ENCODE results near the gene RFXANK.

Gene RFXANK

DNA sequence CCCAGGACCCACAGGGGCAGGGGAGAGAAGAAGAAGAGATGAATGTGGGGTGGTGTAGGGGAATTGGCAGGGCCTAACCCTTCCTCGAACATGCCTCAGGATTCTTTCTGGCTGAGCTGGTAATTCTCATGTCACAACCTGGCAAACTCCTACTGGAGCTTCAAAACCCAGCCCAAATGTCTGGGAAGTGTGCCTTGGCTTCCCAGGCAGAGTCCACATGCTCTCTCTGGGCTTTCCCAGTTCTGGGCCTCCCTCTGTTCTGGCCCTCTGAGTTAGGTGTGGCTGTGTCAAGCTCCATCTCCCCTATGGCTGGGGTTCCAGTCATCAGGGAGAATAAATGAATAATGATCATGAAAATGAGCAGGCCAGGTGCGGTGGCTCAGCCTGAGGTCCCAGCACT lies 42.6 kb upstream of the RFXANK start:
- TF ChIP-seq, protein P1, sequence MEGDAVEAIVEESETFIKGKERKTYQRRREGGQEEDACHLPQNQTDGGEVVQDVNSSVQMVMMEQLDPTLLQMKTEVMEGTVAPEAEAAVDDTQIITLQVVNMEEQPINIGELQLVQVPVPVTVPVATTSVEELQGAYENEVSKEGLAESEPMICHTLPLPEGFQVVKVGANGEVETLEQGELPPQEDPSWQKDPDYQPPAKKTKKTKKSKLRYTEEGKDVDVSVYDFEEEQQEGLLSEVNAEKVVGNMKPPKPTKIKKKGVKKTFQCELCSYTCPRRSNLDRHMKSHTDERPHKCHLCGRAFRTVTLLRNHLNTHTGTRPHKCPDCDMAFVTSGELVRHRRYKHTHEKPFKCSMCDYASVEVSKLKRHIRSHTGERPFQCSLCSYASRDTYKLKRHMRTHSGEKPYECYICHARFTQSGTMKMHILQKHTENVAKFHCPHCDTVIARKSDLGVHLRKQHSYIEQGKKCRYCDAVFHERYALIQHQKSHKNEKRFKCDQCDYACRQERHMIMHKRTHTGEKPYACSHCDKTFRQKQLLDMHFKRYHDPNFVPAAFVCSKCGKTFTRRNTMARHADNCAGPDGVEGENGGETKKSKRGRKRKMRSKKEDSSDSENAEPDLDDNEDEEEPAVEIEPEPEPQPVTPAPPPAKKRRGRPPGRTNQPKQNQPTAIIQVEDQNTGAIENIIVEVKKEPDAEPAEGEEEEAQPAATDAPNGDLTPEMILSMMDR (IDR thresholded peaks at IDR 0.05; ENCODE audit: control insufficient read depth, extremely low read depth, insufficient read depth), result no peak
- no peak overlapping the region for H3K4me3 ChIP-seq (ENCODE audit: low read depth, low read length)
- no peak for DNase-seq (ENCODE audit: low read depth)

DNA sequence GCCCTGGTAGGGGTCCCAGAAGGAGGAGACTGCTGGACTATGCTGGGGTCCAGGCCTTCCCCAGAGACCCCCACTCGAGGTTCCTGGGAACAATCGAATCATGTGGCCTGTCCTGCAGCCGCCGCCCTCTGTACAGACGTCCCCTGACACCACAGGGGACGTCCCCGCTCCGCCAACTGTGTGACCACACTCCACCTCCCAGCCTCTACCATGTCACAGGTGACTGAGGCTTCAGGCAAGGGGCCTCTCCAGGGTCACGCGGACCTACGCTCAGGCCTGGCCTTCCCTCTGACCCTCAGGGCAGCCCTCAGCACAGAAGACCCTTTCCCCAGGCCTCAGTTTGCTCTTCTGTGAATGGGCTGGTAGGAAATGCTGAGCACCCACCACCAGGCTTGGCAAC lies 40.6 kb upstream of the RFXANK start:
- no peak for DNase-seq (ENCODE audit: low read depth)
- no peak overlapping the region for H3K4me3 ChIP-seq (ENCODE audit: low read depth, low read length)
- TF ChIP-seq, protein P1 (IDR thresholded peaks at IDR 0.05; ENCODE audit: control insufficient read depth, extremely low read depth, insufficient read depth), result no peak

DNA sequence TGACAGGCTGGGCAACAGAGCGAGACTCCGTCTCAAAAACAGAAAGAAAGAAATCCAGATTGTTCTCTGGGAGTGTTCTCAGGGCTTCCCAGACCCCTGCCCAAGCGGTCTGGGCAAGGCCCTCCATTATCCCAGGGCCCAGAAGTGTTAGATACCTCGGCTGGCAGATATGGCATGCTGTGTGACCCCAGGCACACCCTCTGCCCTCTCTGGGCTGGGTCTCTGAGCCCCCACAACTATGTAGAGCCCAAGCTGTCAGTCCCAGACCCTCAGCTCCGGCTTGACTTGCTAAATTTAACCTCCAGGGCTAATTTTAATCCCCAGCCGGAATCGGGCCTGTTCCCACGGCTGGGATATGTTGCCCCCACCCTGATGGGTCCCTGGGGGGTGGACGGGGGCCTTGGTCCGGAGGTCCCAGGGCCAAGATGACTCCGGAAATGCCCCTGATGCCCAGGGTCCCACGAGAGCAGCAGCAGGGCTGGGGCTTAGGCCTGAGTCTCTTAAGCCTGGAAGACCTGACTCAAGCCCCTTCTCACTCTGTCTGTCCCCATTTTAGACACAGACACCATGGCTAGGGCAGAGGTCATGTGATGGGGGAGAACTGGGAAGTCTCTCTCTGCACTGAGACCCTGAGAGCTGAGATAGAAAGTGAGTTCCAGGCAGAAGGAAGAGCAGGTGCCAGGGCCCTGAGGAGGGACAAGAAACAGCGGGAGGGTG lies 39.2 kb upstream of the RFXANK start:
- TF ChIP-seq, protein P1 (IDR thresholded peaks at IDR 0.05; ENCODE audit: control insufficient read depth, extremely low read depth, insufficient read depth), result no peak
- DNase-seq (ENCODE audit: low read depth), result no peak

DNA sequence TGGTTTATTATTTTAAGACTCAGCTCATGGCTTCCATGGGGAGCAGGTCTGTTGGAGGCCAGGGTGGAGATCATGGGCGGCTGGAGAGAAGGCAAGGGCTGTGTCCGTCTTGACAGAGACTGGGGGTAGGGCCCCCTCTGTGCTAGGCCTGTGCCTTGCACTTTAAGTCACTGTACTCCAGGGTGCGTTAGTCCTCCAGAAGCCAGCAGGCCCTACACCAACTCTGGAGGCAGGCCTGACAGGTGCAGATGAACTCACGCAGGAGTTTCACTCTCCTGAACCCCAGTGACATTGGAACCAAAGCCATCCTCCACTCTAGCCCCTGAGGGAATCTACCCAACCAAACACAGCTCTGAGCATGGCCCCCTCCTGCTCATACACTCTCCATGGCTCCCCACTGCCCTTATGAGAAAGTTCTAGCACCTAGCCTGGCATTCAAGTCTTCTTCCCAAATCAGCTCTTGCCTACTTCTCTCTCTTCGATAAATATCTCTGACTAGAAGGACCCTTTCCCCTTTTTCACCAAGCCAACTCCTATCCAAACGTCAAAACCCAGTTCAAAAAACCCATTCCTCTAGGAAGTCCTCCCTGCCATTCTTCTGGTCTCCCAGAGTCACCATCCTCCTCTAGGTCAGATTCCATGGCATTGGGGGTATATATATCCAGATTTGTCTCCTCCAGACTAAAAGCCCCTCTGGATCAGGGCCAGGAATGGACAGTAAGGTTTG lies 37.1 kb upstream of the RFXANK start:
- no peak overlapping the region for H3K4me3 ChIP-seq (ENCODE audit: low read depth, low read length)
- DNase-seq (ENCODE audit: low read depth), result no peak
- TF ChIP-seq, protein P1 (IDR thresholded peaks at IDR 0.05; ENCODE audit: control insufficient read depth, extremely low read depth, insufficient read depth), result no peak

More for the DNA sequence above, 39.2 kb upstream of the RFXANK start:
- no peak overlapping the region for H3K4me3 ChIP-seq (ENCODE audit: low read depth, low read length)

DNA sequence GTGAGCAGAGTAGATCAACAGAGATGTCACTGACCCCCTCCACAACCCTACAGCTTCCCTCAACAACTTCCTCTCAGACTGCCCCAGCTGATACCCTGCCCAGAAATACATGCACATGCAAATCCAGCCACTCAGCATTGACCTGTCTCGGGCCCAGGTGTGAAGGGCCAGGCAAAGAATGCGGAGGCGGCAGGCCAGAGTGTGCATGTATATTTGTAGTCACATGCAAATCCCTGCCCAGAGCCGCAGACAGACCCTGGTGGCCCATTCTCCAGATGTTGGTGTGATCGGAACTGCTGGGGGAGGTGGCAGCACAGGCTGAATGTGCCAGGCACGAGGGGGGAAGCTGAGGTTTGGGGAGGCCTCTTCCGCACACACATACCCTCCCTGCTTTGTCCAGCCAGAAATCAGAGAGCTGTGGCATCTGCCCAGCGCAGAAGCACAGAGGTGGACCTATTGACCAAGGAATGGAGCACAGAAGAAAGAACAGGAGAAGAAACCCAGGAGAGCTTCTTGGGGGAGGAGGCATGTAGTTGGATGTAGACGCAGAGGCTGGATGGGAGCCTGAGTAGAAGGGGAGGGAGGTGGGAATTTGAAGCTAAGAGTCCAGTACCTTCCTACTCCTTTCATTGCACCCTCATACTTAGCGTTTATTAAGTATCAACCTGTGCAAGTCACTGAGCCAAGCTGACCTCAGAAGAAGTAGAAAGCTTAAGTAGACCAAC lies 36.4 kb upstream of the RFXANK start:
- DNase-seq (ENCODE audit: low read depth), result no peak
- H3K4me3 ChIP-seq (ENCODE audit: low read depth, low read length), result no peak overlapping the region
- TF ChIP-seq, protein P1 (IDR thresholded peaks at IDR 0.05; ENCODE audit: control insufficient read depth, extremely low read depth, insufficient read depth), result no peak

DNA sequence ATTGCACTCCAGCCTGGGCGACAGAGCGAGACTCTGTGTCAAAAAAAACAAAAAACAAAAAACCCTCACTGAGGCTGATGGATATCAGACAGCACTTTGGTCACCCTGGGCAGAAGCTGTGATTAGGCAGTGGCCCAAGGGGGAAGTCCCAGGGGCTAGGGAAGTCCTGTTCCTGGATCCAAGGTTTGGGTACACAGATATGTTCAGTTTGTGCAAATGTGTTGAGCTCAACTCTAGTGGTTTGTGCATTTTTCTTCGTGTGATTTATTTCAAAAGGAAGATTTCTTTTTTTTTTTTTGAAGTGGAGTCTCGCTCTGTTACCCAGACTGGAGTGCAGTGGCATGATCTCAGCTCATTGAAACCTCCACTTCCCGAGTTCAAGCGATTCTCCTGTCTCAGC lies 34.2 kb upstream of the RFXANK start:
- TF ChIP-seq, protein P1 (IDR thresholded peaks at IDR 0.05; ENCODE audit: control insufficient read depth, extremely low read depth, insufficient read depth), result no peak
- no peak for DNase-seq (ENCODE audit: low read depth)

More for the DNA sequence above, 34.2 kb upstream of the RFXANK start:
- H3K4me3 ChIP-seq (ENCODE audit: low read depth, low read length), result no peak overlapping the region
